NB4 (cell line): ENCODE data around the gene CASQ2.

Source experiments
- DNase-seq: peaks from one replicate; pipeline ENCODE4 v3.0.0; 2010; ENCODE audit warnings: low read depth
- H3K4me3 ChIP-seq: one replicate; pipeline ENCODE4 v1.5.1; 2011; ENCODE audit warnings: mild to moderate bottlenecking, low read depth, low read length, moderate library complexity
- MYC ChIP-seq: IDR thresholded peaks from 2 replicates; pipeline ENCODE4 v1.6.1; 2011; ENCODE audit warnings: low read depth, low read length
- POLR2A ChIP-seq: IDR thresholded peaks from 2 replicates; pipeline ENCODE4 v1.6.1; 2011; ENCODE audit warnings: mild to moderate bottlenecking; ENCODE audit not compliant: insufficient read length; ENCODE audit errors: extremely low read depth
- TF ChIP-seq, protein P1 (sequence below): IDR thresholded peaks from one replicate; pipeline ENCODE4 v1.5.1; 2012; ENCODE audit warnings: low read depth, low read length
- TF ChIP-seq, protein P2 (sequence below): IDR thresholded peaks from 2 replicates; pipeline ENCODE4 v1.6.1; 2011; ENCODE audit warnings: low read depth, low read length

CASQ2 gene

DNA sequence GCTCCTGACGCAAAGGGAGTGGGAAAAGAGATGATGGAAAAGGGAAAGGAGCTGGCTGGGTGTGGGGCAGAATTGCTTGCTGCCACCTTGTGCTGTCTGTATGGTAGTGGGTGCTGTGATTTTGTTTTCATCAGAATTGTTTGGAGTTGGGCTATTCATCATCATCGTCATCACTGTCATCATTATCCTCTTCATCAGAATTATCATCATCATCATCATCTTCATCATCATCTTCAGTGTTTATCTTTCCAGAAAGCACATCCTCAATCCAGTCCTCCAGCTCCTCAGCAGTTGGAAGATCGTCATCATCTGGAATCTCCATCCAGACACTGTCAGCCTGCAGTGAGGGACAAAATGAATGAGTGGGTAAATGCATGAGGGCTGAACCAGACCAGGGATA, 67.4 kb downstream of the CASQ2 start:
- no peak for TF ChIP-seq MYC
- H3K4me3 ChIP-seq: no peak overlapping the region
- DNase-seq: no peak

DNA sequence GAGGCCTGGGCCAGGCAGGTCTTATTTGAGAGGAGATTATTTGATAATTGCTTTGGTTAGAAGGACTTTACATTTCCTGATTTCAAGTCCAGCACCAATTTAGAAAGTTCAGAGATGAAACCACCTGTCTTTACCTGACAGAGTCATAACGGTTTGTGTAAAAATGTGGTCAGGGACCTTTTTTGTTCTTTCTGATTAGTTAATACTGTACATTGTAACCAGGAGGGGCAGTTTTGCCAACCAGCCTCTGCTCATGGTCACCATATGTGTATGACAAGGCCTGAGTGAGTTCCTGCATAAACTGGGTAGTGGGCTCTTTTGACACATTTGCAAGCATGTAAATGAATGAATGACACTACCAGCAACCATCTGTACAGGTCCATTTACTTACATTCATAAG, 70.9 kb downstream of the CASQ2 start:
- DNase-seq: no peak
- TF ChIP-seq, protein P1, sequence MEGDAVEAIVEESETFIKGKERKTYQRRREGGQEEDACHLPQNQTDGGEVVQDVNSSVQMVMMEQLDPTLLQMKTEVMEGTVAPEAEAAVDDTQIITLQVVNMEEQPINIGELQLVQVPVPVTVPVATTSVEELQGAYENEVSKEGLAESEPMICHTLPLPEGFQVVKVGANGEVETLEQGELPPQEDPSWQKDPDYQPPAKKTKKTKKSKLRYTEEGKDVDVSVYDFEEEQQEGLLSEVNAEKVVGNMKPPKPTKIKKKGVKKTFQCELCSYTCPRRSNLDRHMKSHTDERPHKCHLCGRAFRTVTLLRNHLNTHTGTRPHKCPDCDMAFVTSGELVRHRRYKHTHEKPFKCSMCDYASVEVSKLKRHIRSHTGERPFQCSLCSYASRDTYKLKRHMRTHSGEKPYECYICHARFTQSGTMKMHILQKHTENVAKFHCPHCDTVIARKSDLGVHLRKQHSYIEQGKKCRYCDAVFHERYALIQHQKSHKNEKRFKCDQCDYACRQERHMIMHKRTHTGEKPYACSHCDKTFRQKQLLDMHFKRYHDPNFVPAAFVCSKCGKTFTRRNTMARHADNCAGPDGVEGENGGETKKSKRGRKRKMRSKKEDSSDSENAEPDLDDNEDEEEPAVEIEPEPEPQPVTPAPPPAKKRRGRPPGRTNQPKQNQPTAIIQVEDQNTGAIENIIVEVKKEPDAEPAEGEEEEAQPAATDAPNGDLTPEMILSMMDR: no peak
- TF ChIP-seq, protein P2, sequence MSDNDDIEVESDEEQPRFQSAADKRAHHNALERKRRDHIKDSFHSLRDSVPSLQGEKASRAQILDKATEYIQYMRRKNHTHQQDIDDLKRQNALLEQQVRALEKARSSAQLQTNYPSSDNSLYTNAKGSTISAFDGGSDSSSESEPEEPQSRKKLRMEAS: no peak
- TF ChIP-seq POLR2A (no peak), MYC (no peak)
- H3K4me3 ChIP-seq: no peak overlapping the region

DNA sequence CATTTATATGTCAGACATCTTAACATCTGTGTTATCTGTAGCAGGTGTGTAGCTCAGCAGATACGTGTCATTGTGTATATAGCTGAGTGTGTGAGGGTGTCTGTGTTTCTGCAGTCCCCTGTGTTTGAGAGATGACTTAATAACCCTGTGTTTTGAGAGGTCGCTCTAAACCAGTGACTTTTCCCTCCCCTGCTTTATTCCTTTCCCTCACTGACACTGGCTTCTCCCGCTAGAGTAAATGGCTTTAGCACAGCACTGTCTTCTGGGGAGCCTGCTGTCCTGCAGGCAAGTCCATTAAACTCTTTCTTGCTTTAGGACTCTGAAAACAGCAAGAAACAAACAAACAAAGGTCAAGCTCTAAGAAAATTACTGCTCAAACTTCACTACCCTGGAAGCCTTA, 73.7 kb downstream of the CASQ2 start:
- DNase-seq: no peak
- TF ChIP-seq, protein P1: no peak
- TF ChIP-seq MYC: no peak
- TF ChIP-seq, protein P2: no peak
- TF ChIP-seq POLR2A: no peak
- no peak overlapping the region for H3K4me3 ChIP-seq

DNA sequence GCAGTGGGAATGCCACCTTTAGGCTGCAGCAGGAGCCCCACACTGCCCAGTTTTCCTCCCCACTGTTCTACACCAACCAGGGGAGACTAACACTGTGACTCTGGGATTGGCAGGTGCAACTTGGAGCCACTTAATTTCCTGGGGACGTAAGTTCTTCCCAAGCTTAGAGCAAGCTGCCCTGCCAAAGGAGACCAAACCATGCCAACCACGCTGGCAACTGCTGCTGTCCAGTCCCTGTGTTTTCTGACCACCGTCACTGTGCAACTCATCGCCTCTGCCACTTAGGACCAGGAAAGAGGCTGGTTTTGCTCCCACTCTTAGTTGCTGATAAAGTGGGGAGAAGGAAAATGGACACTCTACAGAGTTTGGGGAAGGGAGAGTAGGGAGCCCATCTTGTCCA, 76.3 kb downstream of the CASQ2 start:
- no peak for DNase-seq
- no peak overlapping the region for H3K4me3 ChIP-seq
- TF ChIP-seq, protein P1: no peak
- TF ChIP-seq POLR2A (no peak), MYC (no peak)
- TF ChIP-seq, protein P2: no peak

DNA sequence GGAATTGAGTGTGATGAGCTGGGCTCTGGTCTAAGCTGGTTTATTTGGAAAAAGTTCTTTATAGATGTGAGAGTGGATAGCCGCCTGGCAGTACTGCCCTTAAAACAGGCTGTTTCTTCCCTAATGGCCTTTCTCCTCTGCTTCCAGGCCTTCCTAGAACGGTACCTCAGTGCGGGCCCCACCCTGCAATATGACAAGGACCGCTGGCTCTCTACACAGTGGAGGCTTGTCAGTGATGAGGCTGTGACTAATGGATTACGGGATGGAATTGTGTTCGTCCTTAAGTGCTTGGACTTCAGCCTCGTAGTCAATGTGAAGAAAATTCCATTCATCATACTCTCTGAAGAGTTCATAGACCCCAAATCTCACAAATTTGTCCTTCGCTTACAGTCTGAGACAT, 77.5 kb downstream of the CASQ2 start:
- DNase-seq: no peak
- no peak overlapping the region for H3K4me3 ChIP-seq
- TF ChIP-seq, protein P2: no peak
- no peak for TF ChIP-seq POLR2A

DNA sequence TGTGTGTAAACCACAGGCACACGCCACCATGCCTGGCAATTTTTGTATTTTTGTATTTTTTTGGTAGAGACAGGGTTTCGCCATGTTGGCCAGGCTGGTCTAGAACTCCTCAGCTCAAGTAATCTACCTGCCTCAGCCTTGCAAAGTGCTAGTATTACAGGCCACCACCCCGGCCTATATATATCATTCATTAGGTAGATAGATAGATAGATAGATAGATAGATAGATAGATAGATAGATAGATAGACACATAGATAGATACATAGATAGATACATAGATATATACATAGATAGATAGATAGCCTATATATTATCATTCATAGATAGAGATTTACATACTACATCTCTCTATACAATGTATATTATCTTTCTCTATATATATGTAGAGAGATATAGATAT, 80.8 kb downstream of the CASQ2 start:
- no peak overlapping the region for H3K4me3 ChIP-seq
- no peak for DNase-seq
- TF ChIP-seq, protein P2: no peak
- TF ChIP-seq POLR2A (no peak), MYC (no peak)
- TF ChIP-seq, protein P1: no peak

DNA sequence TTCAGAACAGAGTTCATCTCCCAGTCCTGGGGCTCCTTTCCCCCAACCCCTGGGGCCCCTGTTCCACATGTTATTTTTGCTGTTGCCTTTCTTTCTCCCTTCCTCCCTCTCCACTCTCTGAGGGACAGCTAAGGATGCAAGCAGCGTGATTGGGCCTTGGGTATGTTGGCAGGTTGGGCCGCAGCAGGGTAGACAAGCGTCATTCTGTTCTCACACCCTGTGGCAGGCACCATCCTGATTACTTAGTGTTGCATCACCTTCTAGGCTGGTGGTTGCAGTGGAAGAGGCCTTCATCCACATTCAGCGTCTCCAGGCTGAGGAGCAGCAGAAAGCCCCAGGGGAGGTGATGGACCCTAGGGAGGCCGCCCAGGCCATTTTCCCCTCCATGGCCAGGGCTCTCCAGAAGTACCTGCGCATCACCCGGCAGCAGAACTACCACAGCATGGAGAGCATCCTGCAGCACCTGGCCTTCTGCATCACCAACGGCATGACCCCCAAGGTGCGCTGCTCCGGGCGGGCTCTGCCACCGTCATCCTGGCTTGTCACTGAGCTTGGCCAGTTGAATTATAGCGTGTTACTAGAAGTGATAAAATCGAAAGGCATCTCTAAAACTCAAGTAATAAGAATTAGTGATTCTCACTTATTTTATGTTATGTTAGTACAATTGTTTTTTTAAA, 83.3 kb downstream of the CASQ2 start:
- no peak overlapping the region for H3K4me3 ChIP-seq
- TF ChIP-seq, protein P1: no peak
- TF ChIP-seq MYC (no peak), POLR2A (no peak)
- TF ChIP-seq, protein P2: no peak
- no peak for DNase-seq
